ENCODE measurements around the gene IFITM2.

GRCh38 chr11:325796-326591 is 18.4 kb downstream of the IFITM2 start:
- TF ChIP-seq EZH2 (IDR thresholded peaks at IDR 0.05; ENCODE audit: borderline replicate concordance, insufficient read depth, low read depth, low read length, poor library complexity, severe bottlenecking) (no peak), CTCF (IDR thresholded peaks at IDR 0.05) (no peak)

All from B cell (primary cell).